ENCODE data around the gene ZNF570. TPM values are rescaled to one million over a fixed set of nuclear protein-coding genes. Genes with fewer than 3 reads are reported as not detected.

The ZNF570 gene
- total RNA-seq = 8.2 and 9.9 TPM in 2 replicates

GRCh38 chr19:37468961-37469777 lies at the start of gene ZNF570:
ZNF570 (plus strand) TSS chr19:37469356; CDS start chr19:37470355, 999 bp downstream.

GRCh38 chr19:37466798-37467607 lies 2.2 kb upstream of the ZNF570 start, which contains the start of gene ZNF569:
ZNF569 (minus strand) TSS chr19:37467444; CDS start chr19:37444921, 22,523 bp downstream.

DNA sequence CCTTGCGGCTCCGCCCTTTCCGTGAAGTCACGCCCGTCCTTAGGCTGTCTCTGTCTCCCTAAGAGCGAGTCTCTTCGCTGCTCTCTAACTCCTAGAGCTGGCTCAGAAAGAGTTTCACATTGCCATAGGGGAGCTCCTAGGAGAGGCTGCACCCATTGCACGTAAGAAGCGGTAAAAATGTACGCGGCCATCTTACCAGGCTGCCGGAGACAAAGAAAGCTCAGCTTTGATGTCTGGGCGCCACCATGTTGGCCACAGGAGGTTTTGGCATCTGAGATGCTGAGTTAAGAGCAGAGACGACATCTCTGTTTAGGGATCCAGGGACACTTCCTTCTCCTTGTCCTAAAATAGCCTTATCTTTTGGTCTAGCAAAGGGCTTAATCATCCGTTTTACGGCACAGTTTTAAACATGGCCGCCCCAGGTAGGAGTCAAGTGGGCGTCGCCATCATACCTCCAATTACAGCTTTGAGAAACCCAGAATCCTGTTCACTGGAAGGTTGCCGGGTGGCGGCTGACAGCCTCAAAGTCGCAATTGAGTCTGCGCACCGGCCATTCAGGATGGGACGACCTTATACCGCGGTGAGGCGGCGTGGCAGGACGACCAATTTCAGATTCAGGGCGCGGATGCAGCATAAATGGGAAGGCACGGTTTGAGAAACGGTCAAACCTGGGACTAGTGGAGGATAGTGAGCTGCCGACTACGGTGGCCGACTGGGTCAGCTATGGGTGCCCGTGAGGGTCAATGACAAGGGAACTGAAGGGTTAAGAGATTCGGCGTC lies 37.4 kb downstream of the ZNF570 start, which contains the start of gene ZNF793:
Gene ZNF793, plus strand, starts transcription at position 553 of the 780 bp plus-strand sequence. CDS start 16,501 bp downstream, outside the sequence.

Other genes starting within 250 kb of the ZNF570 start
- gene ZNF527, start 98.3 kb upstream of the ZNF570 start, total RNA-seq = 4.2 and 4.8 TPM in 2 replicates
- gene ZNF569, start 1.9 kb upstream of the ZNF570 start, total RNA-seq = 7.2 and 8.3 TPM in 2 replicates
- 0.87 and 1.6 TPM in 2 replicates for gene ZNF793, start 37.6 kb downstream of the ZNF570 start, total RNA-seq
- gene ZNF571, start 125.4 kb downstream of the ZNF570 start, total RNA-seq = 2.4 and 3.0 TPM in 2 replicates
- 0.81 and 0.92 TPM in 2 replicates for gene ZNF540, start 125.5 kb downstream of the ZNF570 start, total RNA-seq
- 13.6 and 14.5 TPM in 2 replicates for gene ZFP30, start 186.1 kb downstream of the ZNF570 start, total RNA-seq

Data from aortic smooth muscle cell (primary cell).